ENCODE data around the gene CPS1.
A peak's percentile ranks its signal among the peaks of the same experiment; 100 is the strongest.

CPS1 gene

GRCh38 chr2:210663631-210664089 is 107.3 kb downstream of the CPS1 start:
- Mint-ChIP-seq H3K4me3 (no peak overlapping the region), H3K36me3 (ENCODE audit: low read depth) (peaks cover 46% of the 10 kb centered on the region), H3K27me3 (ENCODE audit: low read depth, poor library complexity) (no peaks in the 10 kb centered on the region), H3K4me1 (no peaks in the 10 kb centered on the region), H3K9me3 (peaks cover 17% of the 10 kb centered on the region), H3K27ac (peak overlapping the region; percentile 71)
- TF ChIP-seq, protein P1, sequence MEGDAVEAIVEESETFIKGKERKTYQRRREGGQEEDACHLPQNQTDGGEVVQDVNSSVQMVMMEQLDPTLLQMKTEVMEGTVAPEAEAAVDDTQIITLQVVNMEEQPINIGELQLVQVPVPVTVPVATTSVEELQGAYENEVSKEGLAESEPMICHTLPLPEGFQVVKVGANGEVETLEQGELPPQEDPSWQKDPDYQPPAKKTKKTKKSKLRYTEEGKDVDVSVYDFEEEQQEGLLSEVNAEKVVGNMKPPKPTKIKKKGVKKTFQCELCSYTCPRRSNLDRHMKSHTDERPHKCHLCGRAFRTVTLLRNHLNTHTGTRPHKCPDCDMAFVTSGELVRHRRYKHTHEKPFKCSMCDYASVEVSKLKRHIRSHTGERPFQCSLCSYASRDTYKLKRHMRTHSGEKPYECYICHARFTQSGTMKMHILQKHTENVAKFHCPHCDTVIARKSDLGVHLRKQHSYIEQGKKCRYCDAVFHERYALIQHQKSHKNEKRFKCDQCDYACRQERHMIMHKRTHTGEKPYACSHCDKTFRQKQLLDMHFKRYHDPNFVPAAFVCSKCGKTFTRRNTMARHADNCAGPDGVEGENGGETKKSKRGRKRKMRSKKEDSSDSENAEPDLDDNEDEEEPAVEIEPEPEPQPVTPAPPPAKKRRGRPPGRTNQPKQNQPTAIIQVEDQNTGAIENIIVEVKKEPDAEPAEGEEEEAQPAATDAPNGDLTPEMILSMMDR (IDR thresholded peaks at IDR 0.05): peak; percentile 38
- peak; percentile 2 for DNase-seq

- Mint-ChIP-seq H3K4me1 (no peaks in the 10 kb centered on the region), H3K27me3 (ENCODE audit: low read depth, poor library complexity) (no peaks in the 10 kb centered on the region), H3K9me3 (peaks cover 3% of the 10 kb centered on the region), H3K27ac (no peak overlapping the region), H3K36me3 (ENCODE audit: low read depth) (peaks cover 18% of the 10 kb centered on the region), H3K4me3 (no peak overlapping the region)
- TF ChIP-seq, protein P1 (IDR thresholded peaks at IDR 0.05): no peak
- no peak for DNase-seq
Observed at GRCh38 chr2:210667711-210668110, 111.3 kb downstream of the CPS1 start.

GRCh38 chr2:210671065-210671464 is 114.7 kb downstream of the CPS1 start:
- H3K4me3 Mint-ChIP-seq: no peak overlapping the region
- H3K27ac Mint-ChIP-seq: no peak overlapping the region
- peaks cover 3% of the 10 kb centered on the region for H3K9me3 Mint-ChIP-seq
- TF ChIP-seq, protein P1 (IDR thresholded peaks at IDR 0.05): no peak
- no peaks in the 10 kb centered on the region for H3K4me1 Mint-ChIP-seq
- DNase-seq: no peak
- peaks cover 14% of the 10 kb centered on the region for H3K36me3 Mint-ChIP-seq (ENCODE audit: low read depth)
- no peaks in the 10 kb centered on the region for H3K27me3 Mint-ChIP-seq (ENCODE audit: low read depth, poor library complexity)

GRCh38 chr2:210673117-210673516 is 116.7 kb downstream of the CPS1 start:
- H3K4me1 Mint-ChIP-seq: no peaks in the 10 kb centered on the region

GRCh38 chr2:210676067-210676466 is 119.7 kb downstream of the CPS1 start:
- no peak overlapping the region for H3K4me3 Mint-ChIP-seq
- DNase-seq: no peak
- no peaks in the 10 kb centered on the region for H3K4me1 Mint-ChIP-seq
- no peaks in the 10 kb centered on the region for H3K27me3 Mint-ChIP-seq (ENCODE audit: low read depth, poor library complexity)
- no peak overlapping the region for H3K27ac Mint-ChIP-seq
- peaks cover 9% of the 10 kb centered on the region for H3K36me3 Mint-ChIP-seq (ENCODE audit: low read depth)
- no peaks in the 10 kb centered on the region for H3K9me3 Mint-ChIP-seq
- TF ChIP-seq, protein P1 (IDR thresholded peaks at IDR 0.05): no peak

More at GRCh38 chr2:210673117-210673516, 116.7 kb downstream of the CPS1 start:
- Mint-ChIP-seq H3K36me3 (ENCODE audit: low read depth) (peaks cover 5% of the 10 kb centered on the region), H3K4me3 (no peak overlapping the region), H3K27ac (peak overlapping the region; percentile 10), H3K9me3 (no peaks in the 10 kb centered on the region), H3K27me3 (ENCODE audit: low read depth, poor library complexity) (no peaks in the 10 kb centered on the region)
- DNase-seq: no peak
- TF ChIP-seq, protein P1 (IDR thresholded peaks at IDR 0.05): no peak

DNA sequence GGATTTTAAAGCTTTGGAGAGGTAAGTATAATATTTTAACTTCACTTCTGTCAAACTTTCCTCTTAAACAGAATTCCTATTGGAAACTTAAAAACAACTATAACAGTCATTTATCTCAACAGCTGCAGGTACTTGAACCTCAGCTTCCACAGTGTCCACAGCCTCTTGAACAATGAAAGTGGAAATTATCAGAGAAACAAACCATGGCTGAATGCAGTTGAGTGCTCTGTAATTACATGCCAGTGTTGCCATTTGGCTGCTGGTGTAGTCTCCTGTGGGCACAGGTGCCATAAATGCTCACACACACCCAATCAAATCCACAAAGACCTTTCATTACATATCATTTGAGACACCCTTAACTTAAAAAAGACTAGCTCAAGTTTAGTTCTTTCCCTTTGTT is 125.1 kb downstream of the CPS1 start:
- no peak overlapping the region for H3K4me3 Mint-ChIP-seq
- TF ChIP-seq, protein P1 (IDR thresholded peaks at IDR 0.05): no peak
- H3K27me3 Mint-ChIP-seq (ENCODE audit: low read depth, poor library complexity): no peaks in the 10 kb centered on the region
- no peaks in the 10 kb centered on the region for H3K9me3 Mint-ChIP-seq
- H3K4me1 Mint-ChIP-seq: peaks cover 5% of the 10 kb centered on the region
- DNase-seq: no peak
- peaks cover 12% of the 10 kb centered on the region for H3K36me3 Mint-ChIP-seq (ENCODE audit: low read depth)
- H3K27ac Mint-ChIP-seq: no peak overlapping the region

Measured in nephron progenitor cell (in vitro differentiated cells).